Trophoblast cell (in vitro differentiated cells and primary cell): ENCODE data around the gene EIF2S2.

ENCODE experiments used
- DNase-seq, 2 donors: peaks; one replicate each; pipeline ENCODE4 v3.0.0-alpha.2; 2016
- H2AFZ ChIP-seq: 2 replicates; pipeline ENCODE4 v1.6.1; 2013; ENCODE audit warnings: low read length, moderate library complexity, mild to moderate bottlenecking; ENCODE audit not compliant: insufficient read depth, poor library complexity
- H2AK5ac ChIP-seq: 2 replicates; pipeline ENCODE4 v1.6.1; 2013; ENCODE audit warnings: mild to moderate bottlenecking, low read length
- H2BK120ac ChIP-seq: 2 replicates; pipeline ENCODE4 v1.6.1; 2013; ENCODE audit warnings: low read length, mild to moderate bottlenecking, moderate library complexity; ENCODE audit not compliant: insufficient read depth, poor library complexity
- H2BK12ac ChIP-seq: 2 replicates; pipeline ENCODE4 v1.6.1; 2013; ENCODE audit warnings: mild to moderate bottlenecking, low read length, moderate library complexity
- H2BK5ac ChIP-seq: 2 replicates; pipeline ENCODE4 v1.6.1; 2013; ENCODE audit warnings: low read length, low read depth, moderate library complexity, mild to moderate bottlenecking; ENCODE audit not compliant: poor library complexity
- H3K14ac ChIP-seq: 2 replicates; pipeline ENCODE4 v1.6.1; 2013; ENCODE audit warnings: mild to moderate bottlenecking, low read length
- H3K18ac ChIP-seq: 2 replicates; pipeline ENCODE4 v1.6.1; 2013; ENCODE audit warnings: mild to moderate bottlenecking, low read length
- H3K23ac ChIP-seq: 2 replicates; pipeline ENCODE4 v1.6.1; 2013; ENCODE audit warnings: low read length
- H3K27ac ChIP-seq: 2 replicates; pipeline ENCODE4 v1.5.1; 2013; ENCODE audit warnings: low read depth, mild to moderate bottlenecking, inconsistent platforms, low read length, moderate library complexity
- H3K27me3 ChIP-seq: 2 replicates; pipeline ENCODE4 v1.6.1; 2013; ENCODE audit warnings: inconsistent platforms, mild to moderate bottlenecking, low read length, moderate library complexity; ENCODE audit not compliant: insufficient read depth
- H3K36me3 ChIP-seq, 2 experiments: 1 replicate in 1 of 2; 2 replicates in 1 of 2; pipeline ENCODE4 v1.6.1; 2013; ENCODE audit warnings: low read length in 2 of 2, mild to moderate bottlenecking in 2 of 2, moderate library complexity in 1 of 2; ENCODE audit not compliant: insufficient read depth in 2 of 2, control insufficient read depth in 1 of 2
- H3K4ac ChIP-seq: 2 replicates; pipeline ENCODE4 v1.6.1; 2013; ENCODE audit warnings: low read depth, mild to moderate bottlenecking, low read length, moderate library complexity
- H3K4me1 ChIP-seq, 2 experiments: 1 replicate in 1 of 2; 2 replicates in 1 of 2; pipeline ENCODE4 v1.6.1; 2013; ENCODE audit warnings: low read length in 2 of 2, mild to moderate bottlenecking in 2 of 2, moderate library complexity in 1 of 2; ENCODE audit not compliant: insufficient read depth in 2 of 2, control insufficient read depth in 1 of 2
- H3K4me2 ChIP-seq: 2 replicates; pipeline ENCODE4 v1.6.1; 2013; ENCODE audit warnings: inconsistent platforms, mild to moderate bottlenecking, low read length, moderate library complexity
- H3K4me3 ChIP-seq: 2 replicates; pipeline ENCODE4 v1.5.1; 2013; ENCODE audit warnings: mild to moderate bottlenecking, low read depth, low read length, inconsistent platforms
- H3K79me1 ChIP-seq: one replicate; pipeline ENCODE4 v1.6.1; 2013; ENCODE audit warnings: low read length
- H3K79me2 ChIP-seq: 2 replicates; pipeline ENCODE4 v1.6.1; 2013; ENCODE audit warnings: low read length, mild to moderate bottlenecking; ENCODE audit not compliant: control insufficient read depth, insufficient read depth, poor library complexity
- H3K9ac ChIP-seq: 2 replicates; pipeline ENCODE4 v1.6.1; 2013; ENCODE audit warnings: mild to moderate bottlenecking, low read length
- H3K9me3 ChIP-seq: 2 replicates; pipeline ENCODE4 v1.6.1; 2013; ENCODE audit warnings: low read depth, mild to moderate bottlenecking, control low read depth, inconsistent platforms, low read length; ENCODE audit not compliant: insufficient read depth
- H4K12ac ChIP-seq: 2 replicates; pipeline ENCODE4 v1.6.1; 2013; ENCODE audit warnings: low read depth, mild to moderate bottlenecking, low read length, moderate library complexity
- H4K8ac ChIP-seq: 2 replicates; pipeline ENCODE4 v1.6.1; 2013; ENCODE audit warnings: low read depth, mild to moderate bottlenecking, low read length, moderate library complexity
- H4K91ac ChIP-seq: one replicate; pipeline ENCODE4 v1.6.1; 2013; ENCODE audit warnings: low read depth, mild to moderate bottlenecking, low read length, moderate library complexity
- WGBS: extraction: QIAGEN DNeasy Blood & Tissue Kit; methylation state at CpG from one replicate; pipeline ENCODE4 v1.1.7; 2013; ENCODE audit warnings: missing lambda C conversion rate; ENCODE audit not compliant: insufficient read length, insufficient coverage; ENCODE audit errors: extremely low coverage; 5-methylcytosine and 5-hydroxymethylcytosine counted together

EIF2S2 gene

DNA sequence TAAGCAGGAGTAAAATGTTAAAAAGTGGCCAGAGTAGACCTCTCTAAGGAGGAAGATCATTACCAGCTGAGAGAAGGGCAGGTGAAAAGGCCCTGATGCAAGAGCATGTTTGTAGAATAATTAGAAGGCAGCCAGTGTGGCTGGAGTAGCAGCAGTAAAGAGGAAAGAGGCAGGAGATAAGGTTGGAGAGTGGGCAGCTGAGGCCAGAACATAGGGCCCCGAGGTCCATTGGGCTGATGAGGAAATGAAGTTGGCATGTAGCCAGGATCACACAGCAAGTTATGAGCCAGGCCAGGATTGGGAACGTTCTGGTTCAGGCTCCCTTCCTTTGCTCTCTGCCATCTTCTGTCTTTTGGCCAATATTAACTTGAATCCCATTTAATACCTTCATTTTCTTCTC lies 66.7 kb downstream of the EIF2S2 start:
- Histone ChIP-seq H4K91ac (no peak overlapping the region), H3K79me2 (peaks cover under 1% of the 10 kb centered on the region), H3K23ac (no peak overlapping the region), H3K9me3 (no peaks in the 10 kb centered on the region), H4K12ac (no peak overlapping the region), H3K4me1 (peaks cover 0 to 2% of the 10 kb centered on the region in 2 experiments), H3K79me1 (no peaks in the 10 kb centered on the region), H3K14ac (no peak overlapping the region), H3K4ac (peak overlapping the region; percentile 6), H3K9ac (no peak overlapping the region), H3K18ac (no peak overlapping the region), H3K36me3 (peaks cover 1 to 2% of the 10 kb centered on the region in 2 experiments), H2BK5ac (no peak overlapping the region), H4K8ac (no peak overlapping the region), H3K27me3 (no peaks in the 10 kb centered on the region), H3K27ac (no peak overlapping the region), H2BK12ac (no peak overlapping the region), H2AK5ac (no peak overlapping the region), H3K4me2 (no peak overlapping the region), H2BK120ac (no peak overlapping the region), H3K4me3 (no peak overlapping the region), H2AFZ (no peak overlapping the region)
- no peak for DNase-seq
- WGBS, result no CpG with 5 or more reads among the region's 2 CpGs

DNA sequence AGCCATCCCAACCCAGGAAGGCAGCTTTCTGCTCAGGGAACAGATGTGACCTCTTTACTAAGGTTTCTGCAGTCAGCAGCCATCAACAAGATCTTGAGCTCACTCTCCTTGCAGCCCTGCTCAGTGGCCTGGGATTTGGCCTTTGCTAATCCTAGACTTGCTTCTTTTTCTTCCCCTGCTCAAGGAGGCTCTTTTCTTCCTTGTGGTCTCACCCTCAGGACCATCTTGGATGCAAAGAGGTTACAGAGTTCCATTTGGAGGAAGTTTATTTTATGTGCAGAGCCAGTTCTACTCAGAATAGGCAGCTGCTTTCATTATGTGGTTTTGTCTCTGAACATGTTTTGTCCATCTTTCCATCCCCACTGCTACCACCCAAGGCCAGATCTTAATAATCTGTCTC lies 69.0 kb downstream of the EIF2S2 start:
- Histone ChIP-seq H3K79me1 (no peaks in the 10 kb centered on the region), H2BK5ac (no peak overlapping the region), H3K4ac (no peak overlapping the region), H4K8ac (no peak overlapping the region), H2AFZ (no peak overlapping the region), H3K4me1 (peaks cover 0 to 2% of the 10 kb centered on the region in 2 experiments), H3K9ac (no peak overlapping the region), H3K79me2 (peaks cover 2% of the 10 kb centered on the region), H3K4me2 (no peak overlapping the region), H3K27me3 (no peaks in the 10 kb centered on the region), H3K9me3 (no peaks in the 10 kb centered on the region), H2BK120ac (no peak overlapping the region), H3K36me3 (peaks cover 1 to 2% of the 10 kb centered on the region in 2 experiments), H2AK5ac (no peak overlapping the region), H4K91ac (no peak overlapping the region), H3K4me3 (no peak overlapping the region), H3K23ac (no peak overlapping the region), H2BK12ac (no peak overlapping the region), H4K12ac (no peak overlapping the region), H3K14ac (no peak overlapping the region), H3K27ac (no peak overlapping the region), H3K18ac (no peak overlapping the region)
- DNase-seq, result no peak

DNA sequence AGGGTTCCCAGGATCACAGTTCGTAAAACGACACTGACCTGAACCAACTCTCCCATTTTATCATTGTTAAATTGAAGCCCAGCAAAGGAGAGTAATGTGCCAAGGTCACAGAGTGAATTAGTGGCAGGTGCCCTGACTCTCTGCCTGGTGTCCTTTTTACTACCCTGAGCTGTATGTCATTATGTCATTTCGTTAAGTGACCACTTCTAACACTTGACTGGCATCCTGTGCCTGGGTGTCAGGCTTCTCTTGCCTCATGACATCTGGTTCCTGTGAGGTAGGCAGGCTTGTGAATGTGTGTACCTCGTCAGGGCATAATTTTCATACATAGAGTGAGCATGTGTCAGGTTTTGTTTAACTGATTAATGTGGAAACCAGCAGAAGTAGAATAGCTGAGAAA lies 69.8 kb downstream of the EIF2S2 start:
- no peak overlapping the region for H3K23ac ChIP-seq
- peaks cover 3% of the 10 kb centered on the region for H3K79me2 ChIP-seq
- H3K14ac ChIP-seq, result no peak overlapping the region
- DNase-seq, result no peak
- no peak overlapping the region for H3K4me3 ChIP-seq
- H4K12ac ChIP-seq, result no peak overlapping the region
- no peaks in the 10 kb centered on the region for H3K27me3 ChIP-seq
- no peak overlapping the region for H2AK5ac ChIP-seq
- H3K4me1 ChIP-seq, result peaks cover 0 to under 1% of the 10 kb centered on the region in 2 experiments
- H3K36me3 ChIP-seq, result peaks cover 1 to 2% of the 10 kb centered on the region in 2 experiments
- H2BK120ac ChIP-seq, result no peak overlapping the region
- no peaks in the 10 kb centered on the region for H3K9me3 ChIP-seq
- no peak overlapping the region for H4K8ac ChIP-seq
- no peak overlapping the region for H3K9ac ChIP-seq
- no peak overlapping the region for H3K18ac ChIP-seq
- no peak overlapping the region for H2BK12ac ChIP-seq
- H3K4me2 ChIP-seq, result no peak overlapping the region
- no peak overlapping the region for H4K91ac ChIP-seq
- no peak overlapping the region for H3K4ac ChIP-seq
- no peak overlapping the region for H3K27ac ChIP-seq
- H3K79me1 ChIP-seq, result no peaks in the 10 kb centered on the region
- no peak overlapping the region for H2AFZ ChIP-seq
- no CpG with 5 or more reads among the region's 4 CpGs for WGBS
- H2BK5ac ChIP-seq, result no peak overlapping the region

DNA sequence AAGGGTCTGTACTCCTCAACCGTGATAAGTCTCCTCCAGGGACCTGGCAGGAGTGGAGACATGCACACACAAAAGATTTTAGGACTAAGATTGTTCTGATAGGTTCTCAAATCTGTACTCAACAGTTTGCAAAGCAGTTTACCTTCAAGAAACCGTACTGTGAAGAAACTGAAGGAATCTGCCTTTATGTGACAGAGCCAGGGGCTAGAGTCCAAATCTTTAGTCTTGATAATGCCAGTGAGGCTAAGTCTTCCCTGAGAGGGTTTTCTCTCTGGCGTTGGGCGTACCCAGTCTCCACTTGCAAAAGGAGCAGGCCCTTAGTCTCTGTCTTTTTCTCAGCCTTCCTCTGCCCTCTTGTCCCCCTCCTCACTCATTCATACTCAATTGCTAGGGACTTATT lies 70.8 kb downstream of the EIF2S2 start:
- H3K79me1 ChIP-seq, result no peaks in the 10 kb centered on the region
- no peak overlapping the region for H3K27ac ChIP-seq
- H3K36me3 ChIP-seq, result peaks cover 1 to 2% of the 10 kb centered on the region in 2 experiments
- no peaks in the 10 kb centered on the region for H3K27me3 ChIP-seq
- H2BK5ac ChIP-seq, result no peak overlapping the region
- no peak overlapping the region for H3K18ac ChIP-seq
- H3K79me2 ChIP-seq, result peaks cover 3% of the 10 kb centered on the region
- H3K4me3 ChIP-seq, result no peak overlapping the region
- H4K12ac ChIP-seq, result no peak overlapping the region
- WGBS, result no CpG with 5 or more reads among the region's 4 CpGs
- no peak overlapping the region for H2AK5ac ChIP-seq
- no peak for DNase-seq
- H4K91ac ChIP-seq, result no peak overlapping the region
- no peak overlapping the region for H3K23ac ChIP-seq
- H4K8ac ChIP-seq, result no peak overlapping the region
- H3K9me3 ChIP-seq, result no peaks in the 10 kb centered on the region
- no peak overlapping the region for H3K4ac ChIP-seq
- H2AFZ ChIP-seq, result no peak overlapping the region
- H2BK12ac ChIP-seq, result no peak overlapping the region
- no peak overlapping the region for H3K14ac ChIP-seq
- H3K9ac ChIP-seq, result no peak overlapping the region
- H3K4me2 ChIP-seq, result no peak overlapping the region
- H3K4me1 ChIP-seq, result peaks cover 0 to 4% of the 10 kb centered on the region in 2 experiments
- H2BK120ac ChIP-seq, result no peak overlapping the region
